Fibroblast of mammary gland (primary cell): ENCODE measurements around the gene MIB1.
A peak's percentile ranks its signal among the peaks of the same experiment; 100 is the strongest.

ENCODE experiments used
- DNase-seq: peaks from one replicate; pipeline ENCODE4 v3.0.0-alpha.2; 2010; ENCODE audit warnings: low read depth
- H3K4me3 ChIP-seq: 2 replicates; pipeline ENCODE4 v1.5.1; 2011; ENCODE audit warnings: low read depth, mild to moderate bottlenecking, low read length, moderate library complexity; ENCODE audit not compliant: control insufficient read depth
- CTCF ChIP-seq: conservative IDR thresholded peaks from 2 replicates; pipeline ENCODE4 v1.5.1; 2011; ENCODE audit warnings: low read depth, low read length, inconsistent platforms; ENCODE audit not compliant: control insufficient read depth, insufficient read depth

MIB1 gene

GRCh38 chr18:21907451-21907850 lies 166.9 kb downstream of the MIB1 start:
- no peak for TF ChIP-seq CTCF
- DNase-seq, result no peak
- H3K4me3 ChIP-seq, result no peak overlapping the region

GRCh38 chr18:21908711-21909110 lies 168.1 kb downstream of the MIB1 start:
- no peak for TF ChIP-seq CTCF
- no peak overlapping the region for H3K4me3 ChIP-seq
- no peak for DNase-seq

GRCh38 chr18:21910906-21911305 lies 170.3 kb downstream of the MIB1 start:
- no peak overlapping the region for H3K4me3 ChIP-seq
- DNase-seq, result no peak
- no peak for TF ChIP-seq CTCF

GRCh38 chr18:21911551-21911950 lies 171.0 kb downstream of the MIB1 start:
- no peak for TF ChIP-seq CTCF
- no peak overlapping the region for H3K4me3 ChIP-seq
- DNase-seq, result no peak

- no peak for TF ChIP-seq CTCF
- no peak overlapping the region for H3K4me3 ChIP-seq
- DNase-seq, result no peak
Measured at GRCh38 chr18:21912339-21913239, 172.0 kb downstream of the MIB1 start.

- peak; percentile 65 for DNase-seq
- peak; percentile 62 for TF ChIP-seq CTCF
- no peak overlapping the region for H3K4me3 ChIP-seq
Measured at GRCh38 chr18:21914739-21915319, 174.2 kb downstream of the MIB1 start.
